MCF 10A (cell line): Measurements from ENCODE around the gene DPY19L3. TPM values are rescaled to one million over a fixed set of nuclear protein-coding genes. Genes with fewer than 3 reads are reported as not detected.
"Not testable (repeated sequence)": the region's sequence is repeated elsewhere in the genome, so short reads cannot be mapped to it uniquely, and the experiment has no call there.

Experiments used
- BruUV-seq: library from RNA; stranded (reverse); fragments of 400-500 nt; replicated peaks from 2 replicates; lab custom pipeline; 2021; lab: Mats Ljungman, UMichigan
- CTCF ChIA-PET: fragments of 300-600 bp; sonication (Branson Sonifier 250); formaldehyde crosslinking; extraction: SDS; loops from one replicate; lab custom pipeline; 2021; ENCODE audit warnings: antibody characterized with exemption, inconsistent platforms; lab: Yijun Ruan, JAX
- POLR2A ChIA-PET: fragments of 300-600, 350-650 bp; sonication (Branson Sonifier 250); formaldehyde crosslinking; extraction: SDS; loops from one replicate; lab custom pipeline; 2020; ENCODE audit warnings: antibody characterized with exemption, inconsistent platforms; lab: Yijun Ruan, JAX
- DNase-seq: peaks from one replicate; pipeline ENCODE4 v3.0.0-alpha.2; 2018; ENCODE audit not compliant: unreplicated experiment
- H3K27ac Mint-ChIP-seq: one replicate; pipeline ENCODE4 v1.8.0; 2022; ENCODE audit warnings: mild to moderate bottlenecking, low read depth, mixed read lengths; ENCODE audit not compliant: unreplicated experiment
- H3K27me3 Mint-ChIP-seq: one replicate; pipeline ENCODE4 v1.8.0; 2022; ENCODE audit warnings: mixed read lengths; ENCODE audit not compliant: insufficient read depth, unreplicated experiment
- H3K36me3 Mint-ChIP-seq: one replicate; pipeline ENCODE4 v1.8.0; 2022; ENCODE audit warnings: mild to moderate bottlenecking, moderate library complexity, mixed read lengths; ENCODE audit not compliant: insufficient read depth, unreplicated experiment
- H3K4me1 Mint-ChIP-seq: one replicate; pipeline ENCODE4 v1.8.0; 2022; ENCODE audit warnings: mixed read lengths; ENCODE audit not compliant: insufficient read depth, unreplicated experiment
- H3K4me3 Mint-ChIP-seq: one replicate; pipeline ENCODE4 v1.8.0; 2022; ENCODE audit warnings: mild to moderate bottlenecking, moderate library complexity, mixed read lengths; ENCODE audit not compliant: unreplicated experiment
- H3K9me3 Mint-ChIP-seq: one replicate; pipeline ENCODE4 v1.8.0; 2022; ENCODE audit warnings: mixed read lengths; ENCODE audit not compliant: unreplicated experiment
- CTCF ChIP-seq: fragments of 200-600 bp; IDR thresholded peaks from one replicate; pipeline ENCODE4 v1.8.0; 2022; ENCODE audit warnings: antibody characterized with exemption, mild to moderate bottlenecking; ENCODE audit not compliant: unreplicated experiment
- intact Hi-C: fragments of 100-400 bp; cut with micrococcal nuclease; formaldehyde crosslinking; loops from 2 replicates; pipeline ENCODE4 v1.14.1; 2022
- total RNA-seq: library from RNA; stranded (reverse); gene quantifications from 2 replicates; pipeline ENCODE4 v1.2.3, GENCODE V29; 2022

The DPY19L3 gene
- total RNA-seq, 1 experiment from 2014 or later = 43.8 TPM

GRCh38 chr19:32438751-32439150, 33.2 kb downstream of the DPY19L3 start:
- H3K4me3 Mint-ChIP-seq = no peak overlapping the region
- no peak for TF ChIP-seq CTCF
- CTCF ChIA-PET = interaction anchor here (1.1 kb wide), 1 partner anchor 27 kb away, joined by 4 read pairs; no protein-coding TSS in a partner anchor
- no peak for DNase-seq
- H3K4me1 Mint-ChIP-seq = no peaks in the 10 kb centered on the region
- H3K9me3 Mint-ChIP-seq = no peaks in the 10 kb centered on the region
- BruUV-seq = no TSS peak
- POLR2A ChIA-PET = interaction anchor here (0.7 kb wide), 1 partner anchor 26 kb away, joined by 3 read pairs; no protein-coding TSS in a partner anchor
- no peaks in the 10 kb centered on the region for H3K27me3 Mint-ChIP-seq
- intact Hi-C loops = no loop called here
- H3K36me3 Mint-ChIP-seq = peaks cover 27% of the 10 kb centered on the region
- H3K27ac Mint-ChIP-seq = no peak overlapping the region

- H3K27ac Mint-ChIP-seq = no peak overlapping the region
- H3K4me1 Mint-ChIP-seq = no peaks in the 10 kb centered on the region
- ChIA-PET POLR2A (no interaction called here), CTCF (interaction anchor here (1.2 kb wide), 1 partner anchor 19 kb away, joined by 3 read pairs; no protein-coding TSS in a partner anchor)
- BruUV-seq = no TSS peak
- peaks cover 30% of the 10 kb centered on the region for H3K36me3 Mint-ChIP-seq
- intact Hi-C loops = no loop called here
- no peaks in the 10 kb centered on the region for H3K9me3 Mint-ChIP-seq
- H3K4me3 Mint-ChIP-seq = no peak overlapping the region
- H3K27me3 Mint-ChIP-seq = no peaks in the 10 kb centered on the region
- DNase-seq = no peak
- TF ChIP-seq CTCF = no peak
These were observed 37.1 kb downstream of the DPY19L3 start for GRCh38 chr19:32442650-32443049.

GRCh38 chr19:32447534-32447933, 42.0 kb downstream of the DPY19L3 start:
- CTCF ChIA-PET = interaction anchor here (2.4 kb wide), 1 partner anchor 1778 kb away, joined by 8 read pairs; no protein-coding TSS in a partner anchor
- H3K9me3 Mint-ChIP-seq, H3K4me3 Mint-ChIP-seq, POLR2A ChIA-PET, H3K27me3 Mint-ChIP-seq, BruUV-seq, intact Hi-C loops, DNase-seq, H3K27ac Mint-ChIP-seq, H3K4me1 Mint-ChIP-seq: not testable (repeated sequence)
- H3K36me3 Mint-ChIP-seq = peaks cover 20% of the 10 kb centered on the region

GRCh38 chr19:32448026-32448425, 42.5 kb downstream of the DPY19L3 start:
- no TSS peak for BruUV-seq
- CTCF ChIA-PET = interaction anchor here (0.6 kb wide), 1 partner anchor 240 kb away, joined by 3 read pairs; no protein-coding TSS in a partner anchor
- H3K4me3 Mint-ChIP-seq = no peak overlapping the region

More at GRCh38 chr19:32448026-32448425, 42.5 kb downstream of the DPY19L3 start:
- peaks cover 20% of the 10 kb centered on the region for H3K36me3 Mint-ChIP-seq
- intact Hi-C loops = no loop called here
- POLR2A ChIA-PET = no interaction called here
- no peaks in the 10 kb centered on the region for H3K27me3 Mint-ChIP-seq
- H3K27ac Mint-ChIP-seq = no peak overlapping the region
- H3K4me1 Mint-ChIP-seq = no peaks in the 10 kb centered on the region
- DNase-seq = no peak
- TF ChIP-seq CTCF = no peak
- no peaks in the 10 kb centered on the region for H3K9me3 Mint-ChIP-seq
